Stimulated activated CD8-positive, alpha-beta memory T cell treated with anti-CD3 and anti-CD28 coated beads, Interleukin-15, amount 100 ng/mL, for 1 hour (primary cell): ENCODE data around the gene LPIN2.

Source experiments
- DNase-seq: peaks from one replicate; pipeline ENCODE4 v3.0.0-alpha.2; 2020; ENCODE audit warnings: low read depth

Gene LPIN2

DNA sequence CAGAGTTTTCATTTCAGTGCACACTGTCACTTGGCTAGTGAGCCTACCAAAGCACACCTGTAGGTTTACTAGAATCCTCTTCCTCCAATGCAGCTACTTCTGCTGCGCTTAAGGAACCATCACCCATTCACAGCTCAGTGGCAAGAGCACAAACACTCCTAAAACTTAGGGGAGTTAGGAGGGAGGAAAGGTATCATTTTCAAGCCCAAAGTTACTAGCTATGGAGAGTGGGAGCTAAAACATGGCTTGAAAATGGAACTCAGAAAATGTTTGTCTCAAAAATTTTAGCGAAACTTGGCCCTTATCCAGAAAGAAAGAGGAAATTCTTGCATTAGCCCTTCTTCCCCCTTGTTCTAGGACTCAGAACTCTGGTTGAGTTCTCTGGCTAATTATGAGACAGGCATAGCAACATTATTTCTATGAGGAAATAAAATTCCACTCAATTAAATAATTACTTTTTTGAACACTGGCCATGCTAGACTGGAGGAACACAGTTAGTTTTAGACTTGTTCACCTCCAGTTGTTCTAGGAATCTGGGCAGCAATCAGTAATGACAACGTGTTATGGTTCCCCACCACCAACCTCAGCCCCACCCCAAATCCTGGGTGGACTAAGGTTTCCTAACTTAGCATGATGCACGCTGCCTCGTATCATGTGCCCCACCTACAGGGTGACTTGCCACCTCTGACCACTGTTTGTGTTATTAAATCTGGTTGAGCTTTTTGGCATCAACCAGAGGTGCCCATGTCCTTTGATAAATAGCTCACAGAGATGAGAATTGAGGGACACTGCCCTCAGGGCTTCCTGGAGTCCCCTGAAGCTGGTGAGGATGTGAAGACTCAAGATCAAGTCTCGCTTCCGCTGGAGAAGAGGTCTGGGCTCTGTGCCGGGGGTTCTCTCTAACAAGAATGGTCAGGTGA, 32.8 kb downstream of the LPIN2 start:
- no peak for DNase-seq

DNA sequence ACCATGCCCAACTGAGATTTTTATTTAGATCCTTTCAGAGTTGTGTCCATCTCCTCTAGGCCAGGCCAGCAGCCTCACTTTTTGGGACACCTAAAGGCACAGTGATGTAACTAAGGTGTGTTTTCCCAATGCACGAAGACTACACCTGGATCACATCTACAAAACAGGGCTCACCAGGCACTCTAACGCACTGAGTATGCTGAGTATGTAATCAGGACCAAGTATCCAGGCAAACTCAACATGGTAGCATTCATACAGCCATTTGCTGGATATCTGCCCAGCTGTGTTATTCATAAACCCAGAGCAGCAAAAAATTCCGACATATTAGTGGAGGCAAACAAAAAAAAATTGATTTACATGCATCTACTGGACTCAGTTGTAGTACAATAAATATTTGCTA, 33.8 kb downstream of the LPIN2 start:
- no peak for DNase-seq

DNA sequence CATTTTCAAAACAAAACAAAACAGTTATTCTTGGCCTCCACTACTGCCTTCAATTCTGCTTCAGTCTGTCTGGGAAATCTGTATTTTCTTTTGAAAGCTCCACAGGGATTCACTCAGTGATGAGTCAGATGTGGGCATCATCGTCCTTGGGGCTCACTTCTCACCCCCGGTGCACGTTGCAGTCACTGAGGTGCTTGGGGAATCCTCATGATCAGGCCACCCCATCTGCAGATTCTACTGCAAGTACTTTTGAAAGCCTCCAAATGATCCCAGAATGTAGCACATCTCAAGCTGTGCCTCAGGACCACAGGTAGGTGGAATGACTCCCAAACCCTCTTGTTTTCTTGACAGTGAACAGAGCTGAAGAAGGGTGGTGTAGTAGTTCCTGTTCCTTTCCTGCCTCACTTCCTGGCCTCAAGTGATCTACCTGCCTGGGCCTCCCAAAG, 34.3 kb downstream of the LPIN2 start:
- DNase-seq, result no peak

DNA sequence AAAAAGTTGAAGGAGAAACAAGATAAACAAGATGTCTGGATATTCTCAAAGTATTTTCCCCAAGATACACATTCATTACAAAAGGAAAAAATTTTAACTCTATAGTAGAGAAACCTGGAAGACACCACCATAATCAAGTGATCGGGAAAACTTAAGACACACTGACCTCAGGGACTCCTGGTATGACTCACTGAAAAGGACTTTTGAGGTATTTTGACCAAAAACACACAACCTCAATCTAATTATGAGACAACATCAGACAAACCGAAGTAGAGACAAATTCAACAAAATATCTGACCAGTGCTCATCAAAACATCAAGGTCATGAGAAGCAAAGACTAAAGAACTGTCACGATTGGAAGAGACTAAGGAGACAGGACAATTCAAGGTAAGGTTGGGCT, 34.7 kb downstream of the LPIN2 start:
- no peak for DNase-seq

DNA sequence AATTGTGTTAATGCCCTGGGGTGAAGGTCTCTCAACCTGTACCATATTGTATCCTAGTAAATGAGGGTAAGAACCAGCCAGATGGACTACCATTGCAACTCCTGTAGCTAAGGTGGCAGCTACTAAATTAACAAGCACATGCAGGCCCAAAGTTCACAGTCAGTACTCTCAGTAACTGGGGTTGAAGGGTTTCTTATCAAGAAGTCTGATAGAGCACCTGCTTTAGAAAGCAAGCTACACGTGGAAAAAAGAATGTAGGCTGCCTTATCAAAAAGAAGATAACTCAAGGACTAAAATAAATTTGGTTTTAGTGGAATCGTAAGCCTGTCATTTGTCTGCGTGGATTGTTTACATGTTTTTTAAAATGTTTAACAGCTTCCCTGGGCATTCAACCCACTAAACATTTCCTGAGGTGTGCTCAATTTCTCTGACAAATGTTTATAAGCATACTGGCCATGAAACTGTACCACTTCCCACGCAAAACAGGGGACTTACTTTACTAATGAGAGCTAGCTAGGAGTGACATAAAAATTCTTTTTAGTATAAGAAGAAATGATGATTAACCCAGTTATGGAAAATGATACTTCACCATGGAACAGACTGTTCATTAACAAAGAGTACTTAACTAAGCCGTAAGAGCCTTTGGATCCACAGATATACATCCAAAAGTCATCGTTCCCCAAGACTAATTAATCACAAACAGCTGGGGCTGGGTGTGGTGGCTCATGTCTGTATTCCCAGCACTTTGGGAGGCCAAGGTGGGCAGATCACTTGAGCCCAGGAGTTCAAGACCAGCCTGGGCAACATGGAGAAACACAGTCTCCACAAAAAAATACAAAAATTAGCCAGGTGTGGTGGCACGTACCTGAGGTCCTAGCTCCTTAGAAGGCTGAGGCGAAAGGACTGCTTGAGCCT, 36.5 kb downstream of the LPIN2 start:
- DNase-seq, result no peak

DNA sequence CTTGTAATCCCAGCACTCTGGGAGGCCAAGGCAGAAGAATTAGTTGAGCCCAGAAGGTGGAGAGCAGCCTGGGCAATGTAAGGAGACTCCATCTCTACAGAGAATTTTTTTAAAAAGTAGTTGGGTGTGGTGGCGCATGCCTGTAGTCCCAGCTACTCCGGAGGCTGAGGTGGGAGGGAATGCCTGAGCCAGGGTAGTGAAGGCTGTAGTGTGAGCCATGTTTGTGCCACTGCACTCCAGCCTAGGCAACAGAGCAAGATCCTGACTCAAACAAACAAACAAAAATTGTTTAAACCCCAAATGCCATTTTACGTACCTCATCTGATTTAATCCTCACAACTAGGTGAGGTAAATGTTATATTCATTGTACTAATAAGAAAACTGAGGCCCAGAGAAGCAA, 38.2 kb downstream of the LPIN2 start:
- no peak for DNase-seq

DNA sequence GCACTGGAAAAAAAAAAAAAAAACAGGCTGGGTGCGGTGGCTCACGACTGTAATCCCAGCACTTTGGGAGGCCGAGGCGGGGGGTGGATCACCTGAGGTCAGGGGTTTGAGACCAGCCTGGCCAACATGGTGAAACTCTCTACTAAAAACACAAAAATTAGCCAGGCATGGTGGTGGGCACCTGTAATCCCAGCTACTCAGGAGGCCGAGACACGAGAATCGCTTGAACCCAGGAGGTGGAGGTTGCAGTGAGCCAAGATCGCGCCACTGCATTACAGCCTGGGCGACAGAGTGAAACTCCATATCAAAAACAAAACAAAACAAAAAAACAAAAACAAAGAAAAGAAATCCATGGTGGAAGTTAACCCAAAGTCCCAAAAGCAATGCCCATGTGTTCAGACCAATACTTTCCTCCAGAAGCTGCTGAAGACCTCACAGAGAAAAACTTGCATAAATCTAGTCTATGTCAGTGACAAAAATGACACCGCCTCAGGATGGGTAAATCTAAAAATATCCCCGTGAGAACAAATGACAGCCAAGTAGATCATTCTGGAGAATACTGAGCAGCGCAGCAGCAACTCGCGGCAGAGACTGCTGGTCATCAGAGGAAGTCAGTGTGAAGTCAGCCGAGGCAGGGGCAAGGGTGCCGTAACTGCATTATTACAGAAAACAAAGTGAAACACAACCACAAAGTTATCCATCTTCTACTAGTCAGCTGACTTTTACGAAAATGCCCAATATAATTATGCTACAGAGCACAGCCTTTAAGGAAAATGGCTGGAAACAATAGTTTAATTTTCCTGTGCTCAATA, 41.0 kb downstream of the LPIN2 start:
- no peak for DNase-seq

DNA sequence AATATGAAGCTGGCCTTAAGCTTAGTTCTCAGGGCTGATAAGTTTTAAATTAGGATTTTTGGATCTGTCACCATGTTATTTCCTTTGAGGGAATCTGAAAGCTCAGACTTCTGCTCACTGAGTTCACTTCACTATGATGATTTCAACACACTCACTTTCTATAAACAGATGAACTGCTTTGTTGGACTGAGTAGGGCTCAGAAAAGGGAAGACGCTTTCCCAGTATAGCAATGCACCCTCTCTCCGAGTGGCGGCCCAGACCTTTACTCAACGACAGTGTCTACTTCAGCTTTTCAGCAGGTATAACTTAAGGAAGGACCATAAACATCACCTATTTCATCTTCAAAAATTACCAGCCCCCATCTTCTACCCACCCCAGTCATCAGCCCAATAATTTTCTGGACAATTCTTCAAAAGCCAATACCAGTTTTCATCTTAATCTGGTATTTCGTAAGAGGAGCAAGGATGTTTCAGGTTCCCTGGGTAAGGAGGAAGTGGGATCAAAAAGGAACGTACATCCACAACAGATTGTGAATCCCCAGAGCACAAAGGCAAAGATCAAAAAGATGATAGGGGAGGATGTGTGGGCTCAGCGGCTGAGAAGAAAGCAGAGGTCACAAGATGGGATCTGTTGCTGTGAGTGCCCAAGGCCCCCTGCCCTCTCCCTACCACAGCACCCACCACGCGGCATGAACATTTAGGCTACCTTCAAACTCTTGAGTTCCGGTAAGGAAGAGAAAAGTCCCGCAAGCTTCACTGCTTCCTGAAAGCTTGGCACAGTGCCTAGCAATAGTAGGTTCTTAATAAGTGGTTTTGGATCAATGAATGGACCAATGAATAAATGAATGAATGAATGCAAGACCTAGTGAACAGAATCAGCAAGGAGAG, 41.9 kb downstream of the LPIN2 start:
- DNase-seq, result no peak

DNA sequence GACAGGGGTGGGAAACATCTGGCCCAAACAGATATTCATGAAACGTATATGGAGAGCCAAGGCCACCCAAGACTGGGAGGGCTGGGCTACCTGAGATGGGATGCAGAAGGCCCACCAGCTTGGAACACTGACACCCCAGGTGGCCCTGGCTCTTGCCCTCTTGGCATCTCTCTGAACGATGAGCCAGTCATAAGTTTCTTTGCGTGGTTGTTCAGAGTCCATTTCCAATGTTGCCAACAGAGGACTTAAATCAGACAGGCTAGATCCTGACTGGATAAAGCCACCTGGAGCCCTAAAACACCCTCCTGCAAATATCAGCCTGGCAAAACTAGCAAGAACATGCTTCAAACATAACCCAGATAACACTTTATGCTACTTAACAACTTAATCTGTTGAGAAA, 42.6 kb downstream of the LPIN2 start:
- no peak for DNase-seq

DNA sequence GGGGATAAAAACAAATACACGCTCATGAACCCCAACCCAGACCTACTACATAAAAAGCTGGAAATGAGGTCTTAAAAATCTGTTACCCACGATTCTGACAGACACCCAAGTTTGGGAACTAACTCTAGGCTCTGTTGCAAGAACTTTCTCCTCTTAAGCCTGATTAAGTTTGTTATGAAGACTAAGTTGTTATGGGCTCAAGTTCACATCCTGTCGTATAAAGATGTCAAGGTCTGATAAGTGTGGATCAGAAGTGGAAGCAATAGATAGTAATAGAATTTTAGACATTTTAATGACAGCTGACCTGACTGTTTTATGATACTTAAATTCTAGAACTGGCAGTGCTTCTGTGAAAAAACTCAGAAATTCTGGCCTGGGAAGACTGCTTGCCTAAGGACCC, 43.2 kb downstream of the LPIN2 start:
- DNase-seq, result no peak

DNA sequence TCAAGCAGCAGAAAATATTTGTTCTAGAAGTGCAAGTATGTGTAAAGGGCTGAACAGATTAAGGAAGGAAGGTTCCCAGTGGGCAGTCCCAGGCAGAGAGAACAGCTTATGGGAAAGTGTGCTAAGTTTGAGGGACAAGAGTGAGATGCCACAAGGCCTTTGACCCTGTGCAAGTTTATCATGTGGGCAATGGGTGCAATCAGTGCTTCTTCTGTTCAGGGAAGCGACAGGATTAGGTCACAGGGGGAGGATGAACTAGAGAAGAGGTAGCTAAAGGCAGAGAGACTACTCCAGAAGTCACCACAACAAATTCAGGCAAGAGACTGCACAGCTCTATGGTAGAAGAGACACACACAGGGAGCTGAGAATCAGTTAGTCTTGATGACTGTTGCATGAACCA, 44.3 kb downstream of the LPIN2 start:
- no peak for DNase-seq

DNA sequence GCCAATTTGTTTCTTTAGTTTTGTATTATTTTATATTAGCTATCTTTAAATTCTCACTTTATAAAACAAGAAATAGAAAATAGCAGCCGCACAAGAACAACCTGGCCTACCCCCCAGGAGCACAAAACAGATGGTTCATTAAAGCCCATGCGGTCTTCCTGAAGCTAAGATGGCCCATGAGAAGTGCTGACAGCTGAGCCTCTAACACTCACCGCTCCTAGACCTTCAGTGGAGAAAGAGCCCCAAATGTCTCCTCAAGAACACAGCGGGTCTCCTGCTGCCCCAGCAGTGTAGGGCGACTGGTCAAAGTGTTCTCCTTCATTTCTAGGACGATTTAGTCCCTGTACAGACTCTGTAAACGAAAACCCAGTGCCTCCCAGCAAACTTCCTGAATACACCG, 45.1 kb downstream of the LPIN2 start:
- DNase-seq, result no peak

DNA sequence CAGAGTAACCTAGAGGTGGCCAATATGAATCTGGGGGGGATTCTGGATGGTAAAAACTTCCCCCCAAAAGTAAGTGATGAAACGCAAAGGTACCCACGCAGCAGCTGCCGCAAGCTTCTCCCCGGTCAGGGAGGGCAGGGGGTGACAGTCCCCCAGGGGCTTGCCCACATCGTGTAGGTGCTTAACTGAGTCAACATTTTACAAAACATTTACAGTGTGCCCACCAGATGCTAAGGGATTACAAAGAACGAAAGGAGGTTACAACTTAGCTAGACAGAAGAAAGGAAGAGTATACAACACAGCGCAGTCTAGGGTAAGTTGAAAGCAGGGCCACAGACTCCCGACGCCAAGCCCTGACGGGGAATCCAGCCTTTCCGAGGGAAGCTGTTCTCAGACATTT, 45.6 kb downstream of the LPIN2 start:
- DNase-seq, result no peak

DNA sequence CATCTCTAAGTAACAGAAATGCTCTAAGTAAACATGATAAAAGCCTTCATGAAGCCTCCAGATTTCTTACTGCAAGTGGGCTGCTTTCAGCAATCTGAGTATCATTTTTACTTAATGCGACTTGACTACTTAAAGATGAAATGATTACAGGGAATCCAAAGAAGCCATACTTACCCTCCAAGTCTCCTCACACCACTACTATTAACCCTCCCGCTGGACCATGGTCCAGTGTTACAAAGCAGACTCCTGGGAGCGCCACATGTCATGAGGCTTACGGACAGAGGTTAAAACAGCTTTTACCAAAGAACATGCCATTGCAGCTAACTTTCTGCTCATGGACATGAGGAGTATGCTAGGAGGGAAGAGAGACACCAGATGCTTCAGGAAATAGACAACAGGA, 46.4 kb downstream of the LPIN2 start:
- DNase-seq, result no peak

DNA sequence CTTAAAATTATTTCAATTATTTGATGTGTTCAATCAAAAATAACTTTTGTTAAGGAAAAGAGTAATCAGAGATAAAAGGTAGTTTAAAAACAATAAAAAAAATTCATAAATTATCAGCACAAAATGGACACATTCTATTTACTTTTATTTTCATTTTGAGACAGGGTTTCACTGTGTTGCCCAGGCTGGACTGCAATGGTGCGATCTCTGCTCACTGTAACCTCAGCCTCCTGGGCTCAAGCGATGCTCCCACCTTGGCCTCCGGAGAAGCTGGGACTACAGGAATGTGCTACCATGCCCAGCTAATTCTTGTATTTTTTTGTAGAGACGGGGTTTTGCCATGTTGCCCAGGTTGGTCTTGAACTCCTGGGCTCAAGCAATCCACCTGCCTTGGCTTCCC, 47.1 kb downstream of the LPIN2 start:
- no peak for DNase-seq

DNA sequence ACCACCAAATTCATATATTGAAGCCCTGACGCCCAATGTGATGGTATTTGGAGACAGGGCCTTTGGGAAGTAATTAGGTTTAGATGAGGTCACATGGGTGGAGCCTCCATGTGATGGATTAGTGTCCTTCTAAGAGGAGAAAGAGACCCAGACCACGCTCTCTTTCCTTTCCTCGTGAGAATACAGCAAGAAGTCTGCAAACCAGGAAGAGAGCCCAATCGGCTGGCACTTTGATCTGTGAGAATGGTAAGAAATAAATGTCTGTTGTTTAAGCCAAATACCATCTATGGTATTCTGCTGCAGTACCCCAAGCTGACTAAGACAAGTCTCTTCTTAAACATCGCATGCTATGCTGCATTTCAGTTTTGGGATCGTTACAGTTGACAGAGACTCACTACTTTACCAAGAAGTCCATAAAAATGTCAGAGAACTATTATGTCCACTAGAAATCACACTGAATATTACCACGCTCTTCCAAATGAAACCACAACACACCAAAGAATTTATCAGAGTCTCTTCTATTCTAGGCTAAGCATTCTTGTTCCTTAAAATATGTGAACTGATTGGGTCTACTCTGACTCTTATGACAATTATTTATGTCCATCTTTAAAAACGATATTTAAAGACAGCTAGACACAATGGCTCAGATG, 48.5 kb downstream of the LPIN2 start:
- no peak for DNase-seq
